ENCODE data around the gene PTGS1.

Gene PTGS1

DNA sequence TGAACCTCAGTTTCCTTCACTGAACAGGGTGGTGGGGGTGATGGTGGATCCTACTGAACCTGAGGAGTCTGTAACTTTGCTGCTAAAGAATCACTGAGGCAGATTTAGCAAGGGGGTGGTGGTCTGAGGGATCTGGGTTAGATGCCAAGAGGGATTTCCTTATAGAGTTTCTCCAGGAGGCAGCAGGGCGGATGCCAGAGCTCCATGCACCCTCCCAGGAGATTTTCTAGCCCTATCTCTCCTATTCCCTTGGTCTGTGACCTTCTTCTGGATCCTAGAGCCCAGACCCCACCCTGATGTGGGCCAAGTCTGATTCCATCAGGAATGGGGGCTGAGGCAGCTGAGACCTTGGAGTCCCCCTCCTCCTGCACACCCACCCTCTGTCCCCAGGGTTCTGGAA is 6.0 kb downstream of the PTGS1 start:
- no peak for DNase-seq

DNA sequence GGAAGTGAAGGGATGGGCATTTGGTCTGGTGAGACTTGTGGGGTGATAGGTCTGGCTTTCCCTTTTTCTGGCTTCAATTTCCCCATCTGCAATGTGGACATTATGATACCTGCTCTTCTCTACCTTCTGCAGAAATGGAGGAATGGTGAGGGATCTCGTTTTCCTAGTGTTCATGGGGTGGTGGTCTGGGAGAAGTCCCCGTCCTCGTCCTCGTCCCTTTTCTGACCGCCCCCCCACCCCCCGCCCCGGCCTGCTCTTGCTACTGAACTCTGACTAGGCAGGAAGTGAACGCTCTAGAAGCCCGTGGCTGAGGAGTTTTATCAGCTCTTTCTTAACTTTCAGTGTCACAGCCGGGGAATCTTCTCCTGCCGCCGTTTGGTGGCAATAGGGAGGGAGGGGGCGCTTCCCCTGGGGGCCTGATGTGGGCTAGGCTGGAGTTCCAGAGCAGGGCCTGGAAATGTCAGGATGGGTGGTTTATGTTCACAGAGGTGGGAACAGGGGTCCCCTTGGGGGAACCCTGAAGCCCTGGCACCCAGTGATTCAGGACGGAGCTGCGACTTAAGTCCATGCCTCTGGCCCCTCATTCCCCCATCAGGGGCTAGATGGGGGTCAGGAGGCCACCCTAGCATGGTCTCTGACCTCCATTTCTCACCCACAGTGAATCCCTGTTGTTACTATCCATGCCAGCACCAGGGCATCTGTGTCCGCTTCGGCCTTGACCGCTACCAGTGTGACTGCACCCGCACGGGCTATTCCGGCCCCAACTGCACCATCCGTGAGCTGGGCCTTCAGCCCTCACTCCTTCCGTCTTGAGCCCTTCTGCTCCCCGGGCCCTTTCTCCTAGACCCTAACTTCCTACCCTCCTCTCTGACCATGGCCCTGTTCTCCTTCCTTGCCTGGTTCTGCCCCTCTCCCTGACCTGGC is 6.7 kb downstream of the PTGS1 start:
- DNase-seq, result no peak

DNA sequence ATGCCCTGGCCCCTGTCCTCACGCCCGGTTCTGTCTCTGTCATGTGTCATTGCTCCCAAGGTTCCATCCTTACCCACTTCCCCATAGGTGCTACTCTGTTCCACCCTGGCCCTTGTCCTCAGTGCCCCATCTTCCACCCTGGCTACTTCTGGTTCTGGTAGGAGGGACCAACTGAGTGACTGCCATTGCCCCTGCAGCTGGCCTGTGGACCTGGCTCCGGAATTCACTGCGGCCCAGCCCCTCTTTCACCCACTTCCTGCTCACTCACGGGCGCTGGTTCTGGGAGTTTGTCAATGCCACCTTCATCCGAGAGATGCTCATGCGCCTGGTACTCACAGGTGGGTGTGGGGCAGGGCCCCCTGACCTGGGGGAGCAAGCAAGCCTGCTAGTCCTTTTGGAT is 7.4 kb downstream of the PTGS1 start:
- no peak for DNase-seq

DNA sequence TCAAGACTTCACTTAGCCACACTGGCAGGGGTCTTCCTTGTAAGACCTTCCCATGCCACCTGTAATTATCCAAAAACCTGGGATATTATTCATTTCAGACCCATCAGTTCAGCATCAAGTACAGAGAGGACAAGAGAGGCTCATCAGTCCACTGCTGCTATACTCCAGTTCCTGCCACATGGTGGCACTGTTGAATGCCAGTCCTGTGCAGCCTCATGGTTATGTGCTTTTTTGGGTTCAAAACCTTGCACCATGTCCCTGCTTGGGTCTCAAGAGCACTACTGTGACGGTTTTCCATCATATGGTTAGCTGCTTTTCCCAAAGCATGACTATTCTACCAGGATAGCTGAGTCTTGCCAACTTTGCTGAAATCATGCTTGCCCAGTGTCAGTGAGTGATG is 8.5 kb downstream of the PTGS1 start:
- DNase-seq, result no peak

DNA sequence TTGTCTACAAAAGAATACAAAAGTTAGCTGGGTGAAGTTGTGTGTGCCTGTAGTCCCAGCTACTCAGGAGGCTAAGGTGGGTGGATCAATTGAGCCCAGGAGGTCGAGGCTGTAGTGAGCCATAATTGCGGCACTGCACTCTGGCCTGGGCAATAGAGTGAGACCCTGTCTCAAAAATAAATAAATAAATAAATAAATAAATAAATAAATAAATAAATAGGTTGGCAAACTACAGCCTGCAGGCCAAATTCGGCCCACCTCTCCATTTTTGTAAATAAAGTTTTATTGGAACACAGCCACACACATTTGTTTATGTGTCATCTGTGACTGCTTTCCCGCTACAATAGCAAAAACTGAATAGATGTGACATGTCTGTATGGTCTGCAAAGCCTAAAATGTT is 9.5 kb downstream of the PTGS1 start:
- DNase-seq, result no peak

DNA sequence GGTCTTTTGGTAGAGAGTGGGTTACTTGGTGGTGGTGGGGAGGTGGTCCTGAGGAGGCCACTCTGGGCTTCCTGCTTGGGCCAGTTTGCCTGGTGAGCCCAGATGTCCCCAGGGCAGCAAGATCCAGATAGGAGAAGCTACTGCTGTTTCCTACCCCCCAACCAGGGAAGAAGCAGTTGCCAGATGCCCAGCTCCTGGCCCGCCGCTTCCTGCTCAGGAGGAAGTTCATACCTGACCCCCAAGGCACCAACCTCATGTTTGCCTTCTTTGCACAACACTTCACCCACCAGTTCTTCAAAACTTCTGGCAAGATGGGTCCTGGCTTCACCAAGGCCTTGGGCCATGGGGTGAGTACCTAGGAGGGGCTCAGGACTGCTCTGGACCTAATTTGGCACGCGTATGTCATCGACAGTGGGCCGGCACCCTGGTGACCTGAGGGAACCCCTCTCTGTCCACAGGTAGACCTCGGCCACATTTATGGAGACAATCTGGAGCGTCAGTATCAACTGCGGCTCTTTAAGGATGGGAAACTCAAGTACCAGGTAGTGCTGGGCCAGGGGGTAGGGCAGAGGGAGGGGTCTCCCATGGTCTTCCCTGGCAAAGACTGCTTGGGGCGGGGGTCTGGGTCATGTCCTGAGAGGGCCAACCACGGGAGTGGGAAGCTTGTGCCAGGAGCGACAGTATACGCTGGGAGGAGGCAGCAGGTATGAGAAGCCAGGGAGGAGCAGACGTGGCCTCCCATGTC is 10.6 kb downstream of the PTGS1 start:
- DNase-seq, result no peak

DNA sequence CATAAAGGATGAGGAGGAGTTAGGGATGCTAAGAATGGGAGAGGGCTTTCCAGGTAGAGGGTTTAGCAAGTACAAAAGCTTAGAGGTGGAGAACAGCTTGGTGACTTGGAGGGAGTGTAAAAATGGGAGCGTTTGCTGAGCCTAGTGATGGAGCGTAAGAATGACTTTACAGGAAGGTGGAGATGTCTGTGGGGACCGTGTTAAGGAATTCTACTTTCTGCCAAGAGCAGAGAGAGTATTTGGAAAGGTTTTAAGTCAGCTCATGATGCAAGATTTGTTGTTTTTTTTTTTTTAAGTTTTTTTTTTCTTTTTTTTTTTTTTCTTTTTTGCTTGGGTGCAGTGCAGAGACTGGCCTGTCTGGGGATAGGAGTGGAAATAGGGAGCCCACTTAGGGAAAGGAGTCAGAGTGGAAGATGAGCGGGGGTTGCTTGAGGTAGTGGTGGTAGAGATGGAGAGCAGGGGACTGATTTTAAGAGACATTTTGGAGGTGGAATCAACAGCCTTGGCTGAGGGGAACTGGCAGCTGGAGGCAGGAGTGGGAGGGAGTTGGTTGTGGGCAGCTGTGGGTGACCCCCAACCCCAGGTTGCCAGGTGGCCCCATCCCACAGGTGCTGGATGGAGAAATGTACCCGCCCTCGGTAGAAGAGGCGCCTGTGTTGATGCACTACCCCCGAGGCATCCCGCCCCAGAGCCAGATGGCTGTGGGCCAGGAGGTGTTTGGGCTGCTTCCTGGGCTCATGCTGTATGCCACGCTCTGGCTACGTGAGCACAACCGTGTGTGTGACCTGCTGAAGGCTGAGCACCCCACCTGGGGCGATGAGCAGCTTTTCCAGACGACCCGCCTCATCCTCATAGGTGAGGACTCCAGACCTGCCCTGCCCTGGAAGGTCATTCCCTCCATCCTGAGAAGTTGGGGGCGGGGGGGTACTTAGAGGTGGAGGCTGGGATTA is 12.4 kb downstream of the PTGS1 start:
- DNase-seq, result no peak

DNA sequence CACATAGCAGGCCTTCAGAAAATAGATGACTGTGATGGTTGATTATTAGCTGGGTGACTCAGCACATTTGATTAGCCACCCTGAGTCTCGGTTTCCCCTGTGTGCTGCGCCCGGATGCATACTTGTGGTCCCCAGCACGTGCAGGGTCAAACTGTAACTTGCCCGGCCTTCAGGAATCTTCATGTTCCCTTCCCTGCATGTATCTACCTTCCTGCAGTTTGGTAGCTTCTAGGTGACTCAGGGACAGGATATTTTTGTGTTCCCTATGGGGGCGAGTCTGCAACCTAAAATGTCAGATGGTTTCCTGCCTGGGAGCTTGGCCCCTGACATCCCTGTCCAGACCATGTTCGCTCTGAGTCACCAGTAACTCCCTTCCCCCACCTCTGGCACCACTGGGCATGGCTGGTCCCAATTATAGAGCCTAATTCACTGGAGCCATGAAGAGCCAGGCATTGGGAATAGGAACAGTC is 13.2 kb downstream of the PTGS1 start:
- no peak for DNase-seq

DNA sequence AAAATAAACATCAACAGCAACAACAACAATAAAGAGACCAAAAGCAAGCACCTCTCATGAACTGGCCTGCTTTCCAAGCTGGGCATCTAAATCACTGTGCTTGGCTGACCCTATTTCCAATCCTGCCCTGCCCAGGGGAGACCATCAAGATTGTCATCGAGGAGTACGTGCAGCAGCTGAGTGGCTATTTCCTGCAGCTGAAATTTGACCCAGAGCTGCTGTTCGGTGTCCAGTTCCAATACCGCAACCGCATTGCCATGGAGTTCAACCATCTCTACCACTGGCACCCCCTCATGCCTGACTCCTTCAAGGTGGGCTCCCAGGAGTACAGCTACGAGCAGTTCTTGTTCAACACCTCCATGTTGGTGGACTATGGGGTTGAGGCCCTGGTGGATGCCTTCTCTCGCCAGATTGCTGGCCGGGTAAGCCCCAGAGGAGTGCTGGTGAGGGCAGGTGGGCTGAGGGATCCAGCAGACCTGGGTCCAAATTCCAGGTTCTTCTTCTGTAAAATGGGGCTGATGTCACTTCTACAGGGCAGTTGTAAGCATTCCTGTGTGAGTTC is 15.6 kb downstream of the PTGS1 start:
- no peak for DNase-seq

DNA sequence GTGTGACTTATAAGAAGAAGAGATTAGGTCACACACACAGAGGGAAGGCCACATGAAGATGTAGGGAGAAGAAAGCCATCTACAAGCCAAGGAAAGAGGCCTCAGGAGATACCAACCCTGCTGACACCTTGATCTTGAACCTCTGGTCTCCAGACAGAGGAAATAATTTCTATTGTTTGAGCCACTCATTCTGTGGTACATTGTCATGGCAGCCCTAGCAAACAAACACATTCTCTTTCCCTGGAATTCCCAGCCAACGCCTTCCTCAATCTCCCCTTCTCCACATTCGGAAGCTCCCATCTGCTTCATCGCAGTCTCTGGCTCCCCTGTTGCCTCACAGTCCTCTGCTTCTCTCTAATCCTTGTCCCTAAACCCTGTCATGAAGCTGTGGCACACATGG is 16.7 kb downstream of the PTGS1 start:
- DNase-seq, result no peak

DNA sequence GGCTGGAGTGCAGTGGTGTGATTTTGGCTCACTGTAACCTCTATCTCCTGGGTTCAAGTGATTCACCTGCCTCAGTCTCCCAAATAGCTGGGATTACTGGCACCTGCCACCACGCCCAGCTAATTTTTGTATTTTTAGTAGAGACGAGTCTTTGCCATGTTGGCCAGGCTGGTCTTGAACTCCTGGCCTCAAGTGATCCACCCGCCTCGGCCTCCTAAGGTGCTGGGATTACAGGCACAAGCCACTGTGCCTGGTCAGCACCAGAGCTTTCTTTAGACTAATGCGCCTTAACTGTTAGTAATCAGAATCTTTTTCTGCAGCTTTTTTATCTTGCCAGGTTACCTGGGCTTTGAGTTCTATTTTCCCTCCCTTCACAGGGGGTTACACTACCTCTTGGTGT is 18.4 kb downstream of the PTGS1 start:
- no peak for DNase-seq

DNA sequence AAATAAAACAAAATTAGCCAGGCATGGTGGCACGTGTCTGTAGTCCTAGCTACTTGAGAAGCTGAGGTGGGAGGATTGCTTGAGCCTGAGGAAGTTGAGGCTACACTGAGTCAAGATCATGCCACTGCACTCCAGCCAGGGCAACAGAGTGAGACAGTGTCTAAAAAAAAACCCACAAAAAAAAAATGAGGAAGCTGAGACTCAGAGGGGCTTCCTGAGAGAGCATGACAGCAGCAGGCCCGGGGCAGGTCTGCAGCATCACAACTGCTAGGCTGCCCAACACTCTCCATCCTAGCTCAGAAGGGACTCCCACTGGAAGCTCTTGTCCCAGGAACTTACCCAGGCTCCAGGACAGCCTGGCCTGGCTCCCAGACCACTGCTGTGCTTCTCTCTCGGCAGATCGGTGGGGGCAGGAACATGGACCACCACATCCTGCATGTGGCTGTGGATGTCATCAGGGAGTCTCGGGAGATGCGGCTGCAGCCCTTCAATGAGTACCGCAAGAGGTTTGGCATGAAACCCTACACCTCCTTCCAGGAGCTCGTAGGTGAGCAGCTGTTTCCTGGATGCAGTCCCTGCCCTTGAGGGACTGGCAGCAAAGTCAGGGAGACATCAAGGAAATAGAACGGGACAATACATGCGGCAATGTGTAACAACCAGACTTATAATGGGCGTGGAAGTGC is 19.1 kb downstream of the PTGS1 start:
- DNase-seq, result no peak

DNA sequence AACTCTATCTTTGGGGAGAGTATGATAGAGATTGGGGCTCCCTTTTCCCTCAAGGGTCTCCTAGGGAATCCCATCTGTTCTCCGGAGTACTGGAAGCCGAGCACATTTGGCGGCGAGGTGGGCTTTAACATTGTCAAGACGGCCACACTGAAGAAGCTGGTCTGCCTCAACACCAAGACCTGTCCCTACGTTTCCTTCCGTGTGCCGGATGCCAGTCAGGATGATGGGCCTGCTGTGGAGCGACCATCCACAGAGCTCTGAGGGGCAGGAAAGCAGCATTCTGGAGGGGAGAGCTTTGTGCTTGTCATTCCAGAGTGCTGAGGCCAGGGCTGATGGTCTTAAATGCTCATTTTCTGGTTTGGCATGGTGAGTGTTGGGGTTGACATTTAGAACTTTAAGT is 21.5 kb downstream of the PTGS1 start:
- no peak for DNase-seq

DNA sequence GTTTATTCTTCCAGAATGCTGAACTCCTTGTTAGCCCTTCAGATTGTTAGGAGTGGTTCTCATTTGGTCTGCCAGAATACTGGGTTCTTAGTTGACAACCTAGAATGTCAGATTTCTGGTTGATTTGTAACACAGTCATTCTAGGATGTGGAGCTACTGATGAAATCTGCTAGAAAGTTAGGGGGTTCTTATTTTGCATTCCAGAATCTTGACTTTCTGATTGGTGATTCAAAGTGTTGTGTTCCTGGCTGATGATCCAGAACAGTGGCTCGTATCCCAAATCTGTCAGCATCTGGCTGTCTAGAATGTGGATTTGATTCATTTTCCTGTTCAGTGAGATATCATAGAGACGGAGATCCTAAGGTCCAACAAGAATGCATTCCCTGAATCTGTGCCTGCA is 21.9 kb downstream of the PTGS1 start:
- DNase-seq, result no peak

DNA sequence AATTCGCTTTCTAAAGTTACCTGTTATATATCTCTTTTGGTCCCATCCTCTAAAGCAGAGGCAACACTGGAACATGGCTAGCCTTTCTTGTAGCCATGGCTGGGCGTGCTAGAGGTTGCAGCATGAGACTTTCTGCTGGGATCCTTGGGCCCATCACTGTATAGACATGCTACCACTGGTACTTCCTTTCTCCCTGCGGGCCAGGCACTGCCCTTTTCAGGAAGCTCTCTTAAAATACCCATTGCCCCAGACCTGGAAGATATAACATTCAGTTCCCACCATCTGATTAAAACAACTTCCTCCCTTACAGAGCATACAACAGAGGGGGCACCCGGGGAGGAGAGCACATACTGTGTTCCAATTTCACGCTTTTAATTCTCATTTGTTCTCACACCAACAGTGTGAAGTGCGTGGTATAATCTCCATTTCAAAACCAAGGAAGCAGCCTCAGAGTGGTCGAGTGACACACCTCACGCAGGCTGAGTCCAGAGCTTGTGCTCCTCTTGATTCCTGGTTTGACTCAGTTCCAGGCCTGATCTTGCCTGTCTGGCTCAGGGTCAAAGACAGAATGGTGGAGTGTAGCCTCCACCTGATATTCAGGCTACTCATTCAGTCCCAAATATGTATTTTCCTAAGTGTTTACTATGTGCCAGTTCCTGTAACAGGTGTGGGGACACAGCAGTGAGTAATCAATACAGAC is 22.6 kb downstream of the PTGS1 start:
- DNase-seq, result no peak

DNA sequence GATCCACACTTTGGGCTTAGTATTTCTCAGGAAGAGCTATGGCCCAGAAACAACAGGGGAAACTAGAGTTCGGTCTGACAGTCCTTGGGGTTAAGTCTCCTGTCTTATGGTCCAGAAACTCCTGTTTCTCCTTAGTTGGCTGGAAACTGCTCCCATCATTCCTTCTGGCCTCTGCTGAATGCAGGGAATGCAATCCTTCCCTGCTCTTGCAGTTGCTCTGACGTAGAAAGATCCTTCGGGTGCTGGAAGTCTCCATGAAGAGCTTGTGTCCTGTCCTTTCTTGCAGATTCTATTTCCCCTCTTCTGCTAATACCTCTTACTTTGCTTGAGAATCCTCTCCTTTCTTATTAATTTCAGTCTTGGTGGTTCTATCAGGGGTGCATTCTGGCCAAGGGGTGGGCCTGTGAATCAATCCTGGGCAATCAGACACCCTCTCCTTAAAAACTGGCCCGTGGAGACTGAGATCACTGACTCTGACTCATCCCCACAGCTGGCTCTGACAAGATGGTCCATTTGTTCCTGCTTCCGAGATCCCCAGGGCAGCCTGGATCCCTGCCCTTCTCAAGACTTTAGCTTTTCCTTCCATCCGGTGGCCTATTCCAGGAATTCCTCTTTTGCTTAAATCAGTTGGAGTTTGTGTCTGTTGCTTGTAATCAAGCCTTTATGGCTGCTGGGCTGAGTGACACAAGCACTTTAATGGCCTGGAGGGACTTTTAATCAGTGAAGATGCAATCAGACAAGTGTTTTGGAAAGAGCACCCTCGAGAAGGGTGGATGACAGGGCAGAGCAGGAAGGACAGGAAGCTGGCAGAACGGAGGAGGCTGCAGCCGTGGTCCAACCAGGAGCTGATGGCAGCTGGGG is 23.7 kb downstream of the PTGS1 start:
- DNase-seq, result no peak

DNA sequence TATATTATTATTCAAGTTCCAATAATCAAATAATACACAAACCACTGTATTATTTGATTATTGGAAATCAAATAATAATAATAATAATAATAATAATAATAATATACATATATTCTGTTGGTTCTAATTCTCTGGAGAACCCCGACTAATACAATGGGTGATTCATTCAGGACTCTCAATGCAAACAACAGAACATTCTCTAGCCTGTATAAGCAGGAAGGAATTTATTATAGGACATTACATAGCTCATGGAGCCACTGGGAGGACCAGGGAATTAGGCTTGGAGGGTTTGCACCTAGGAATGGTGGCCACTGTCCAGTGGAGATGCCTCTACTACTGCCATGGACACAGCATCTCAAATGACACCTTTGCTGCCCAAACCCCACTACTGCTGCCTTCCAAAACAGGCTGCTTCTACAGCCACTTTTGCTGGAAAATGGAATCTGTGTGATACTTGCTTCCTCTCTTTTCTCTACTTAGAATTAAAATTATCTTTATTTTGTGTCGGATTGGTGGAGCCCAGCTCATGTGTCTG is 25.9 kb downstream of the PTGS1 start:
- no peak for DNase-seq

DNA sequence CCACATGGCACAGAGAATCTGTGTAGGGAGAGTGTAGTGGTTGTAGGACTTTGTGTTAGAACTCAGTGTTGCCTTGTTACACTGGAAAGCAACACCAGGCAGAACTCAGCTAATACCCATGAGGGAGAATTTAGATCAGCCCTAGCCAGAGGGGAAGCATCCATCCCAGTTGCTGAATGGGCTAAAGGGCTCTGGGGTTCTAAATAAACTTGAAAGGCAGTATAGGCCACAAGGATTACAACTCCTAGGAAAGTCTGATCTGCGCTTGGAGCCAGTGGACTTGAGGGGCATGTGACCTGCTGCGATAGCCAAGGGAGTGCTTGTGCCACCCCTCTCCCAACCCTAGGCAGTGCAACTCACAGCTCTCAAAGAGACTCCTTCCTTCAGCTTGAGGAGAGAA is 26.9 kb downstream of the PTGS1 start:
- no peak for DNase-seq

DNA sequence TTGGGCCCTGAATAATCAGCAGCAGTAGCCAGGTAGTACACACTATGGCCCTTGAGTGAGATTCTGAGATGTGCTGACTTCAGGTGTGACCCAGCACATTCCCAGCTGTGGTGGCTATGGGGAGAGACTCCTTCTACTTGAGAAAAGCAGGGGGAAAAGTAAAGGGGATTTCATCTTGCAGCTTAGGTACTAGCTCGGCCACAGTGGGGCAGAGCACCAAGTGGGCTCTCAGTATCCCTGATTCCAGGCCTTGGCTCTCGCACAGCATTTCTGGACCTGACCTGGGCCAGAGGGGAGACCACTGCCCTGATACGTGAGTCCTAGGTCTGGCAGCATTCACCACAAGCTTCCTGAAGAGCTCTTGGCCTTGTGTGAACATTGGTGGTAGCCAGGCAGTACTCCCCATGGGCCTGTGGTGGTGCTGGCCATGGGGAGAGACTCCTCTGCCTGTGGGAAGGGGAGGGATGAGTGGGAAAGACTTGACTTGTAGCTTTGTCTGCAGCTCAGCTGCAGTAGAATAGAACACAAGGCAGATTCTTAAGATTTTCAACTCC is 27.6 kb downstream of the PTGS1 start:
- no peak for DNase-seq

DNA sequence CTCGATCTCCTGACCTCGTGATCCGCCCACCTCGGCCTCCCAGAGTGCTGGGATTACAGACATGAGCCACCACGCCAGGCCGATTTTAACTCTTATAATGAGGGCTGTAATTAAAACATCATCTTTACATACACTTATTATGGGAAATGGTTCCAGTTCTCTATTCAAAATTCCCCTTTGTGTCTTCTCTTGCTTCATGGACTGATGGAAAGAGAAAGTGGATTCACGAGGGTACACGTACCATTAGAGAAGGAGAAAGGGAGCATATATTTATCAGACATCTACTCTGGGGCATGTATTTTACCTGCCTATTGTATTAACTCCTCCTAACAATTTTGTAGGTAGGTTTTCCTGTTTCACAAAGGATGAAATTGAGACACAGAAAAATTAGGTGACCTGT is 31.1 kb downstream of the PTGS1 start:
- DNase-seq, result no peak
